ENCODE results near the gene PGLYRP2. TPM values are rescaled to one million over a fixed set of nuclear protein-coding genes. Genes with fewer than 3 reads are reported as not detected.

The PGLYRP2 gene
- total RNA-seq, 1 donor from 2014 or later, result not detected

- Mint-ChIP-seq H3K27me3 (ENCODE audit: insufficient read depth, low read depth) (peaks cover 10% of the 10 kb centered on the region), H3K4me1 (peaks cover 19% of the 10 kb centered on the region), H3K9me3 (peaks cover 9% of the 10 kb centered on the region), H3K27ac (no peak overlapping the region), H3K4me3 (no peak overlapping the region), H3K36me3 (peaks cover 25% of the 10 kb centered on the region)
- Histone ChIP-seq H4K20me1 (ENCODE audit: low read depth) (peaks cover 22% of the 10 kb centered on the region), H3F3A (ENCODE audit: low read depth) (peaks cover 8% of the 10 kb centered on the region), H3K4me3 (no peak overlapping the region), H3K27me3 (no peaks in the 10 kb centered on the region), H3K79me2 (ENCODE audit: low read depth) (peaks cover 26% of the 10 kb centered on the region), H3K36me3 (peaks cover 5% of the 10 kb centered on the region), H3K9me3 (ENCODE audit: low read depth) (no peaks in the 10 kb centered on the region), H2AFZ (replicated peaks) (no peak overlapping the region), H3K4me2 (no peak overlapping the region), H3K9ac (no peak overlapping the region), H3K4me1 (peaks cover 10% of the 10 kb centered on the region), H3K27ac (no peak overlapping the region)
- TF ChIP-seq CTCF (IDR thresholded peaks at IDR 0.05) (no peak), EZH2 (IDR thresholded peaks at IDR 0.05) (no peak), EZH2phosphoT487 (IDR thresholded peaks at IDR 0.05) (no peak)
- no peak for DNase-seq (ENCODE audit: low spot score)
Measured at GRCh38 chr19:15421136-15421695, 58.1 kb downstream of the PGLYRP2 start.

GRCh38 chr19:15419413-15420025, 59.8 kb downstream of the PGLYRP2 start:
- H3K27me3 Mint-ChIP-seq (ENCODE audit: insufficient read depth, low read depth), result peaks cover 7% of the 10 kb centered on the region
- H3K4me1 ChIP-seq, result peaks cover 10% of the 10 kb centered on the region
- H3K9me3 Mint-ChIP-seq, result peaks cover 7% of the 10 kb centered on the region
- peaks cover 30% of the 10 kb centered on the region for H3K36me3 Mint-ChIP-seq
- H3K27me3 ChIP-seq, result no peaks in the 10 kb centered on the region
- peaks cover 5% of the 10 kb centered on the region for H3K36me3 ChIP-seq
- no peak overlapping the region for H2AFZ ChIP-seq (replicated peaks)
- peaks cover 22% of the 10 kb centered on the region for H3K4me1 Mint-ChIP-seq
- H3K27ac Mint-ChIP-seq, result no peak overlapping the region
- H3K4me3 ChIP-seq, result peak overlapping the region; percentile 26
- DNase-seq (ENCODE audit: low spot score), result no peak
- H3K4me2 ChIP-seq, result peak overlapping the region; percentile 70
- no peak for TF ChIP-seq EZH2 (IDR thresholded peaks at IDR 0.05)
- TF ChIP-seq CTCF (IDR thresholded peaks at IDR 0.05), result no peak
- TF ChIP-seq EZH2phosphoT487 (IDR thresholded peaks at IDR 0.05), result no peak
- H3K27ac ChIP-seq, result no peak overlapping the region
- peaks cover 34% of the 10 kb centered on the region for H4K20me1 ChIP-seq (ENCODE audit: low read depth)
- H3K79me2 ChIP-seq (ENCODE audit: low read depth), result peaks cover 43% of the 10 kb centered on the region
- no peak overlapping the region for H3K9ac ChIP-seq
- no peaks in the 10 kb centered on the region for H3K9me3 ChIP-seq (ENCODE audit: low read depth)
- H3F3A ChIP-seq (ENCODE audit: low read depth), result peaks cover 16% of the 10 kb centered on the region
- H3K4me3 Mint-ChIP-seq, result peak overlapping the region; percentile 100

MicroRNAs within 50 kb of the gene (microRNA counts, 767-probe panel; counts per million panel counts)
- microRNA hsa-miR-1470, result 460 counts per million, percentile 90 among the panel's probes with 10 or more counts

Small RNAs within 50 kb of the gene (microRNA-seq; reads per million reads assigned to microRNA genes)
- gene MIR1470, result not detected

Small RNAs within 50 kb of the gene (small RNA-seq; reads per million reads assigned to genes)
- not detected for gene MIR1470

Other genes with a start within 250 kb of the PGLYRP2 start
- 2.2 and 2.3 TPM in 2 replicates for gene EPHX3, start 247.1 kb downstream of the PGLYRP2 start, total RNA-seq (ENCODE audit: low replicate concordance)
- 14.5 and 20.9 TPM in 2 replicates for gene BRD4, start 147.0 kb downstream of the PGLYRP2 start, total RNA-seq (ENCODE audit: low replicate concordance)
- gene AKAP8, start 99.7 kb downstream of the PGLYRP2 start, total RNA-seq (ENCODE audit: low replicate concordance), result 20.1 and 23.7 TPM in 2 replicates
- gene AKAP8L, start 60.5 kb downstream of the PGLYRP2 start, total RNA-seq (ENCODE audit: low replicate concordance), result 131 and 210 TPM in 2 replicates
- 9.1 and 30.3 TPM in 2 replicates for gene WIZ, start 29.5 kb downstream of the PGLYRP2 start, total RNA-seq (ENCODE audit: low replicate concordance)
- gene RASAL3, start 15.0 kb downstream of the PGLYRP2 start, total RNA-seq (ENCODE audit: low replicate concordance), result not detected in 2 replicates
- gene CYP4F22, start 29.0 kb upstream of the PGLYRP2 start, total RNA-seq (ENCODE audit: low replicate concordance), result not detected in 2 replicates
- not detected in 2 replicates for gene CYP4F8, start 135.7 kb upstream of the PGLYRP2 start, total RNA-seq (ENCODE audit: low replicate concordance)
- not detected in 2 replicates for gene CYP4F3, start 161.4 kb upstream of the PGLYRP2 start, total RNA-seq (ENCODE audit: low replicate concordance)
- gene CYP4F12, start 193.6 kb upstream of the PGLYRP2 start, total RNA-seq (ENCODE audit: low replicate concordance), result not detected in 2 replicates
- gene OR10H2, start 248.5 kb upstream of the PGLYRP2 start, total RNA-seq (ENCODE audit: low replicate concordance), result not detected in 2 replicates

Data from neural progenitor cell (in vitro differentiated cells).